GM20000 (cell line): Measurements from ENCODE around the gene RANBP2.
A peak's percentile ranks its signal among the peaks of the same experiment; 100 is the strongest.
"Not testable (repeated sequence)": the region's sequence is repeated elsewhere in the genome, so short reads cannot be mapped to it uniquely, and the experiment has no call there.

Experiments
- DNase-seq: peaks from one replicate; pipeline ENCODE4 v3.0.0; 2012; ENCODE audit warnings: low spot score
- CTCF ChIP-seq: IDR thresholded peaks from 2 replicates; pipeline ENCODE4 v1.5.1; 2012; ENCODE audit warnings: mild to moderate bottlenecking, control low read depth; ENCODE audit errors: extremely low read depth, missing control alignments

The RANBP2 gene

GRCh38 chr2:108719149-108720044 is at the start of gene RANBP2:
Gene RANBP2, plus strand, starts transcription at chr2:108719482. Its CDS starts 125 bp downstream, at chr2:108719607.
- TF ChIP-seq CTCF, result no peak
- DNase-seq, result peak; percentile 89

DNA sequence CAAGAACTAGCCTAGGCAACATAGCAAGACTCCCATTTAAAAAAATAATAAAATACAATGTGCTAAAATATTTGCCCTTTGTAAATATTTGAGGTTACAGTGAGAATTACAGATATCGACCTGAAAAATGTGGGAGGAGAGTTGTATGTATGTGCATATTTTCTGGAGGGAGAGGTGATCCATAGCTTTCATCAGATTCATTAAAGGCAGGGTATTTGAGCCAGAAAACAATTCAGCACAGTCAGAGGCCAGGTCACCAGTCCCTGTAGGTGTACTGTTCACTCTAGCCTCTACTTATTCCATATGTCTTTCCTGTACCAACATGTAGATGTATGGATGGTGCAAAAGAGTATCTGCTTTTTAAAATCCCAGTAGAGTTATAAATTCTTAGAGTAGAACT is 49.0 kb upstream of the RANBP2 start:
- DNase-seq, result not testable (repeated sequence)

DNA sequence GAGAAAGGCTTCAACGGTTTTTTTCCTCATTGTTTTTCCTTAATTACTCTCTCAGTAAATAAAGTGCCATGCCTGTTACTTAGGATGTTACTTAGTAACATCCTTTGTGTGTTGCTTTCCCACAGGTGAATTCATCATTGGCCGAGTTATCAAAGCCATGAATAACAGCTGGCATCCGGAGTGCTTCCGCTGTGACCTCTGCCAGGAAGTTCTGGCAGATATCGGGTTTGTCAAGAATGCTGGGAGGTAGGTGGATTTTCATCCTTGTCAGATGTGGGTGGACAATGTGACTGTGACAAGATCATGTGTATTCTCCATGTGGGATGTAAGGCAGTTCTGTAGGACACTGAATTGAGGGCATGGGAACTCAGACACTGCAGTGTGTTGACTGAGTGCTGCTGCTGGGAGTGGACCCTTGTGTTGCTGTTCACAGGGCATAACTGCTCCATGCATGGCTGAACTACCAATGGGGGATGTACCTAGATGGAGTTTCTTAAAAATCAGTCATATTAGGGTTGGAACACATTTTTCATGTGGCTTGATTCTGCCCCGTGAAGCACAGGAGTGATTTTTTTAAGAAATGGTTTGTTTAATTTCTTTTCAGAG is 47.0 kb upstream of the RANBP2 start:
- DNase-seq, result not testable (repeated sequence)

DNA sequence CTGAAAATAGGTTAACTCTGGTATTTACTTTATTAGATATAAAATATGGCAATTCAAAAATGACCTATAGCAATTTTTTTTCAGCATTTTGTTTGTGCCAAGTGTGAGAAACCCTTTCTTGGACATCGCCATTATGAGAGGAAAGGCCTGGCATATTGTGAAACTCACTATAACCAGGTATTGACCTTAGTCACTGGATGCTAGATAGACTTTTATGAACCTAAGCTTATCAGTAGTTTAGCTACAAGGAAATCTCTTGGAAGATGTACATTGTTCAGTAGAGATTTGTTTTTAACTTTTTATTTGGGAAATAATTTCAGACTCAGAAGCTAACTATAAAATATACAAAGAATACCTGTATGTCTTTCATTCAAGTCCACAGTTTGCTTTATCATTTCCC is 42.8 kb upstream of the RANBP2 start:
- not testable (repeated sequence) for DNase-seq

DNA sequence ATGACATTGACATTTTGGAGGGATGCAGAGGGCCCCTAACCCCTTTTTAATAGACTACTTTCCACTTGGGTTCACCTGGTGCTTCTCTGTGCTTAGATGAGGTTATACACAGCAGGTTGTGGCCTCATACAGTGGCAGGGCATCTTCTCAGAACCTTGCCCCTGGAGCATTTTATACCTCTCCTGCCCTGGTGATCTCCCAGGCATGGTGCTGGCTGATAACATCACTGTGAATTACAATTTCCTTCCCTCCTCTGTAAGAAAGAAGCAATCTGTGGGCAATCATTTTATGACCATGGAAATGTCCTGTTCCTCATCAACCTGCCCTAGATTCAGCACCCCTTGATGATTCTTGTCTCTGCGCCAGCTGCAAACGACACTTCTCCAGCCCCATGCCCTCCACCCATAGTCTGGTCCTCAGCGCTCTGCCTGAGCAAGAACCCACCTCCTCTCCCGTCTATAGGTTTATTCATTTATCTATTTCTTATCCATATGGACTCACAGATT is 42.0 kb upstream of the RANBP2 start:
- not testable (repeated sequence) for DNase-seq

DNA sequence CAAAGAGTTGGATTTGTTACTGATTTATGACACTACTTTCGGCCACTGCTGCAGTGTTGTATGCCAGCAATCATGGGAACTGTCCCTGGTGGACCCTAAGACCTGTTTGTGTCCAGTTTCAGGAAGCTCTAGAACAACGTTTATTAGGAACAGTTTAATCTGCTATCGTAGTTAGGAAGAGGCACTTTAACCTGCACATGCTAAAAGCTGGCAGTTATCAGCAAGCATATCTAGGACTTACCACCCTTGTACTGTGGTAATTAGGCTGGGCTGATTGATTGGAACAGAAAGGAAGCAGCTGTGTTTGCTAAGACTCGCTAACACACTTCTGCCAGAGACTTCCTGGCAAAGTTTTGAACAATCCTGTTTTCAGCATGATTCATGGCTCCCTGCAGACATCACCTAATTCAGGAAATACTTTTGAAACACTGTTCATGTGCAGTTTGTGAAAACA is 41.1 kb upstream of the RANBP2 start:
- DNase-seq, result not testable (repeated sequence)

- DNase-seq, result not testable (repeated sequence)
Measured at GRCh38 chr2:108680805-108681204, 38.5 kb upstream of the RANBP2 start.

DNA sequence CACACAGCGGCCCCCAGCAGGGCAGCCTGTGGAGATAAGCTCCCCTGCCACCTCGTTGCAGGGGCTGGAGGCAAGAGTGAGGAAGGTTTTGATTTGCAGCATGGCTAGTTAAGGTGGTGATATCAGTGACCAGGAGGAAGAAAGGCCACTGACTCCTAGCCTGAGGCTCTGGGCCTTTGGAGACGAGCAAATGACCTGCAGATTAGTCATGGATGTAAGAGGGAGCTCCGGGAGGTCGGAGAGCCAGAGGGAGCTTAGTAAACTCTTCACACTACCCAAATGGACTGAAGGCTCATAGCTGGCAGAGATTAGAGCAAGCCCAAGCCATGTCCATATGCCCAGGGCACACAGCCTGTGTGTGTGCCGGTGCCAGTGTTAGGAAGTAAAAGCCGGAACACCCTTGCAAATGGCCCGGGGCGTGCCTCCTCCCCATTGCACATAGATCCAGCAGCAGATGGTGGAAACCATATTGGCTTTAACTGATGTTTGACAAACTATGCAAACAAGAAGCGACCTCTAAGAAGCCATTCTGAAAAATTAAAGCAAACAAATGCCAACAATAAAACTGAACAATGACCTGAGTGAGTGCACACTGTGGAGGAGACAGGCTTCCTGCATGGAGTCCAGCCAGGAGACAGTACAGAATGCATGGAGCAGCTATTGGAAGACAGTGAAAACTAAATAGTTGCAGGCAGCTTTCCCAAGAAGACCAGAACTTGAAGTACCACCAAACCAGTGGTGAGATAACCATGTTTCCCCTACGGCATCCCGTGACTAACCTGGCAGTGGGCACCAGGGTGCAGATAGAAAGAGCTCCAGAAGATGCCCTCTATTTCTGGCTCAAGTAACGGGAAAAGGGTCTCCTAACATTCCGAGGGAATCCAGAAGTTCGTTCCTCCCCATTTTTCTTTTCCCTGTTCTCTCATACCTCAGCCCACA is 30.2 kb upstream of the RANBP2 start:
- DNase-seq, result not testable (repeated sequence)

GRCh38 chr2:108690001-108690400 is 29.3 kb upstream of the RANBP2 start:
- DNase-seq, result not testable (repeated sequence)

- DNase-seq, result no peak
- TF ChIP-seq CTCF, result no peak
Measured at GRCh38 chr2:108691447-108691846, 27.8 kb upstream of the RANBP2 start.

DNA sequence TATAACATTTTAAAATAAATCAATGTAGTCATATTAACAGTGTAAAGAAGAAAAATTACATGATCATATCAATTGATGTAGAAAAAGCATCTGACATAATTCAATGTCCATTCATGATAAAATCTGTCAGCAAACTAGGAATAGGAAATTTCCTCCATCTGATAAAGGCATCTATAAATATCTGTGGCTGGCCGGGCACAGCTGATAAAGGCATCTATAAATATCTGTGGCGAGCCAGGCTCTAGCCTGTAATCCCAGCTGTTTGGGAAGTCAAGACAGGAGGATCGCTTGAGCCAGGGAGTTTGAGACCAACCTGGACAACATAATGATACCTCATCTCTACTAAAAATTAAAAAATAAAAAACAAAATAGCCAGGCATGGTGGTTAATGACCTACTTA is 18.1 kb upstream of the RANBP2 start:
- DNase-seq, result no peak
- TF ChIP-seq CTCF, result no peak
